Left colon (tissue), 2 donors: ENCODE measurements around the gene SYNGAP1. TPM values are rescaled to one million over a fixed set of nuclear protein-coding genes. Genes with fewer than 3 reads are reported as not detected.

Experiments used
- ATAC-seq: fragments of 200-7000 bp; cut with Tn5 transposase; one replicate; pipeline ENCODE4 v1.9.1; 2020; ENCODE audit warnings: mild to moderate bottlenecking, moderate library complexity
- DNase-seq, 2 donors: peaks; one replicate each; pipeline ENCODE4 v3.0.0-alpha.2; 2020
- intact Hi-C, 2 donors: fragments of 100-400 bp; cut with DNase I in 1 of 2; cut with micrococcal nuclease in 1 of 2; formaldehyde crosslinking; loops; one replicate each; pipeline versions ENCODE4 v1.11.2 to v1.14.0; 2022; cut with DNase I, micrococcal nuclease
- total RNA-seq, 2 donors: library from RNA; stranded (reverse); fragmentation: NEBNext Ultra II Directional; extraction: Animal tissue kit (Norgen Biotek cat#: 25700); gene quantifications; one replicate each; pipeline ENCODE4 v1.2.1, GENCODE V29; 2021
- donor health status: DM: no; HTN: no; CAD: no.
- donor health status: DM: yes; HTN: yes; CAD: no.

SYNGAP1 gene
- total RNA-seq, 2 donors from 2014 or later = 6.8 to 9.1 TPM

- DNase-seq (peak; percentile 69 to 72), ATAC-seq (peak; percentile 32)
- intact Hi-C loops = no loop called here
Measured at GRCh38 chr6:33430991-33431879, 11.4 kb downstream of the SYNGAP1 start.

GRCh38 chr6:33431880-33432541, 12.1 kb downstream of the SYNGAP1 start:
- intact Hi-C loops = no loop called here
- no peak for DNase-seq

GRCh38 chr6:33432546-33432945, 12.7 kb downstream of the SYNGAP1 start:
- ATAC-seq (no peak), DNase-seq (no peak)
- intact Hi-C loops = no loop called here

More at GRCh38 chr6:33431880-33432541, 12.1 kb downstream of the SYNGAP1 start:
- ATAC-seq = no peak

GRCh38 chr6:33433001-33433543, 13.2 kb downstream of the SYNGAP1 start:
- intact Hi-C loops = no loop called here
- no peak for DNase-seq
- no peak for ATAC-seq

GRCh38 chr6:33433544-33434191, 13.8 kb downstream of the SYNGAP1 start:
- no peak for ATAC-seq
- intact Hi-C loops = no loop called here
- DNase-seq = no peak

- ATAC-seq (no peak), DNase-seq (no peak)
- intact Hi-C loops = no loop called here
Measured at GRCh38 chr6:33434961-33435360, 15.1 kb downstream of the SYNGAP1 start.

- no peak for ATAC-seq
- no peak for DNase-seq
- intact Hi-C loops = no loop called here
Measured at GRCh38 chr6:33437666-33438065, 17.8 kb downstream of the SYNGAP1 start.

- intact Hi-C loops = no loop called here
- ATAC-seq (no peak), DNase-seq (no peak)
Measured at GRCh38 chr6:33438978-33439594, 19.2 kb downstream of the SYNGAP1 start.

GRCh38 chr6:33439956-33440648, 20.2 kb downstream of the SYNGAP1 start:
- ATAC-seq = no peak
- intact Hi-C loops = no loop called here
- DNase-seq = no peak

- no peak for DNase-seq
- intact Hi-C loops = no loop called here
- no peak for ATAC-seq
Measured at GRCh38 chr6:33440649-33441309, 20.9 kb downstream of the SYNGAP1 start.

- no peak for DNase-seq
- intact Hi-C loops = no loop called here
- no peak for ATAC-seq
Measured at GRCh38 chr6:33441457-33441856, 21.6 kb downstream of the SYNGAP1 start.

GRCh38 chr6:33442283-33442682, 22.4 kb downstream of the SYNGAP1 start:
- ATAC-seq = no peak
- intact Hi-C loops = no loop called here
- DNase-seq = no peak

- no peak for ATAC-seq
- no peak for DNase-seq
- intact Hi-C loops = no loop called here
Measured at GRCh38 chr6:33443025-33443424, 23.2 kb downstream of the SYNGAP1 start.

GRCh38 chr6:33443619-33444504, 24.0 kb downstream of the SYNGAP1 start:
- intact Hi-C loops = no loop called here
- no peak for DNase-seq
- no peak for ATAC-seq

GRCh38 chr6:33445119-33445603, 25.3 kb downstream of the SYNGAP1 start:
- DNase-seq (no peak), ATAC-seq (no peak)
- intact Hi-C loops = no loop called here

GRCh38 chr6:33446356-33446755, 26.5 kb downstream of the SYNGAP1 start:
- intact Hi-C loops = no loop called here
- DNase-seq (no peak), ATAC-seq (no peak)

GRCh38 chr6:33450434-33450833, 30.6 kb downstream of the SYNGAP1 start:
- ATAC-seq (no peak), DNase-seq (no peak)
- intact Hi-C loops = loop anchor here in 1 of 2 donors (10.0 kb wide), 1 partner anchor 66 kb away; no protein-coding TSS in a partner anchor
